Esophagus squamous epithelium (tissue), 4 donors: Measurements from ENCODE around the gene CA6.

Source experiments
- CTCF ChIP-seq, 6 experiments: fragments of 450-650 bp in 4 of 6; fragments of 200-600 bp in 2 of 6; sonication (generic) in 2 of 6; IDR thresholded peaks; one replicate each; pipeline ENCODE4 v1.5.1; 2016 to 2019; ENCODE audit warnings: antibody characterized with exemption in 6 of 6, mild to moderate bottlenecking in 4 of 6, moderate library complexity in 4 of 6
- POLR2A ChIP-seq, 4 donors: fragments of 450-650 bp; IDR thresholded peaks; one replicate each; pipeline ENCODE4 v1.6.1; 2017; ENCODE audit warnings: antibody characterized with exemption in 4 of 4, mild to moderate bottlenecking in 4 of 4, moderate library complexity in 3 of 4

GRCh38 chr1:8956461-8957349 is 11.0 kb downstream of the CA6 start:
- TF ChIP-seq CTCF (IDR thresholded peaks at IDR 0.05) (no peak), POLR2A (IDR thresholded peaks at IDR 0.05) (no peak)
